ENCODE results near the gene LSM12.
"Not testable (repeated sequence)": the region's sequence is repeated elsewhere in the genome, so short reads cannot be mapped to it uniquely, and the experiment has no call there.

Gene LSM12

DNA sequence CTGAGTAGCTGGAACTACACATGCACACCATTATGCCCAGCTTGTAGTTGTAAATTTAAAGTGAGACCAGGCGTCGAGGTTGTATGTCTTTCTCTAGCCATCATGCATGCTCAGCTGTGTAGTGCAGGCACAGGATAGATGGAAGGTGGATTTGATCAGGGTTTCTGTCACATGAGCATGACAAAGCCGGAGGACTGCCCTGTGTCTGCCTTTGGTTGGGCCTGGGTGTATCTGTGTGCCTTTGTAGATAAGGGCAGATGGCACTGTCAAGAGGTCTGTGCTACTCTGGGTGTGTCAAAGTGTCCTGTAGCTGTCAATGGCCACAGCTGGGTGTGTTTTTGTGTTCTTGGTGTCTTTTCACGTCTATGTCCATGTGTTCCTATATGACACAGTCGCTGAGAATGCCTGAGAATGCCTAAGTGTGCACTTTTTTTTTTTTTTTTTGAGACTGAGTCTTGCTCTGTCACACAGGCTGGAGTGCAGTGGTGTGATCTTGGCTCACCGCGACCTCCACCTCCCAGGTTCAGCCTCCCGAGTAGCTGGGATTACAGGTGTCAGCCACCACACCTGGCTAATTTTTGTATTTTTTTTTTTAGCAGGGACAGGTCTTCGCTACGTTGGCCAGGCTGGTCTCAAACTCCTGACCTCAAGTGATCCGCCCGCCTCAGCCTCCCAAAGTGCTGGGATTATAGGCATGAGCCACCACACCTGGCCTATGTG is 66.2 kb downstream of the LSM12 start:
- H3K36me3 ChIP-seq (replicated peaks; ENCODE audit: insufficient read depth, low read length) = no peaks in the 10 kb centered on the region
- H3K9me2 ChIP-seq (replicated peaks; ENCODE audit: insufficient read depth, low read length) = no peaks in the 10 kb centered on the region
- no peaks in the 10 kb centered on the region for H4K20me1 ChIP-seq (ENCODE audit: insufficient read depth, low read length)
- no peak overlapping the region for H3K4me2 ChIP-seq (ENCODE audit: low read depth, low read length)
- TF ChIP-seq EZH2phosphoT487 (IDR thresholded peaks at IDR 0.05; ENCODE audit: low read length) = no peak
- TF ChIP-seq CTCF (IDR thresholded peaks at IDR 0.05; ENCODE audit: low read length) = no peak
- no peak for TF ChIP-seq EZH2 (optimal IDR thresholded peaks at IDR 0.05; ENCODE audit: low read depth, low read length)
- peaks cover 13% of the 10 kb centered on the region for H3K27me3 ChIP-seq (replicated peaks; ENCODE audit: insufficient read depth, low read length)
- H3K4me1 ChIP-seq (ENCODE audit: low read length) = no peaks in the 10 kb centered on the region
- H3F3A ChIP-seq (ENCODE audit: insufficient read depth, low read length) = no peaks in the 10 kb centered on the region
- H3K9ac ChIP-seq (ENCODE audit: low read length) = no peak overlapping the region
- no peaks in the 10 kb centered on the region for H3K9me3 ChIP-seq (replicated peaks; ENCODE audit: insufficient read depth, low read length)
- no peak for DNase-seq
- no peak overlapping the region for H3K27ac ChIP-seq (ENCODE audit: low read length)
- no peaks in the 10 kb centered on the region for H3K79me2 ChIP-seq (ENCODE audit: low read length)
- no peak overlapping the region for H2AFZ ChIP-seq (ENCODE audit: low read length)
- H3K4me3 ChIP-seq (ENCODE audit: low read length) = no peak overlapping the region

DNA sequence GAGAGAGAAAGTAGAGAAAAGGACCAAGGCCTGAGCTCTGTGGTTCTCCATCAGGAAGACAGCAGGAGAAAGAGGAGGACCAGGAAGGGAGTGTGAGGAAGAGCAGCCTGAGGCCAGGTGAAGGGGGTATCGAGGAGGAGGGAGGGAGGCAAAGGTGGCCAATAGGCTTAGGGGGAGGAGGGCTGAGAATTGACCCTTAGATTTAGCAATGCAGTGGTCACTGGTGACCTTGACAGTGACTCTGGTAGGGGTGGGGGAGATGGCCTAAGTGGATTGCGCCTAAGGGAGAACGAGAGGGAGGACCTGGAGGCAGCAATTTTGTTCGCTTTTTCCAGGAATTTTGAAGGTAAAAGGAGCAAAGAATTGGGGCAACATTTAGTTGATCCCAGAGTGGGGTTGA is 67.4 kb downstream of the LSM12 start:
- Histone ChIP-seq H3K36me3 (replicated peaks; ENCODE audit: insufficient read depth, low read length) (no peaks in the 10 kb centered on the region), H4K20me1 (ENCODE audit: insufficient read depth, low read length) (no peaks in the 10 kb centered on the region), H3K9ac (ENCODE audit: low read length) (no peak overlapping the region), H2AFZ (ENCODE audit: low read length) (no peak overlapping the region), H3K4me2 (ENCODE audit: low read depth, low read length) (no peak overlapping the region), H3K27me3 (replicated peaks; ENCODE audit: insufficient read depth, low read length) (peaks cover 3% of the 10 kb centered on the region; the same call in 1 of the 2 replicates), H3K9me2 (replicated peaks; ENCODE audit: insufficient read depth, low read length) (no peaks in the 10 kb centered on the region), H3K4me1 (ENCODE audit: low read length) (peaks cover 4% of the 10 kb centered on the region; the same call in 1 of the 2 replicates), H3K9me3 (replicated peaks; ENCODE audit: insufficient read depth, low read length) (no peaks in the 10 kb centered on the region), H3K79me2 (ENCODE audit: low read length) (no peaks in the 10 kb centered on the region), H3F3A (ENCODE audit: insufficient read depth, low read length) (no peaks in the 10 kb centered on the region), H3K4me3 (ENCODE audit: low read length) (no peak overlapping the region), H3K27ac (ENCODE audit: low read length) (no peak overlapping the region)
- no peak for DNase-seq
- TF ChIP-seq CTCF (IDR thresholded peaks at IDR 0.05; ENCODE audit: low read length) (no peak), EZH2phosphoT487 (IDR thresholded peaks at IDR 0.05; ENCODE audit: low read length) (no peak), EZH2 (optimal IDR thresholded peaks at IDR 0.05; ENCODE audit: low read depth, low read length) (no peak)

GRCh38 chr17:43998552-43998951 is 67.9 kb downstream of the LSM12 start:
- no peak overlapping the region for H3K4me2 ChIP-seq (ENCODE audit: low read depth, low read length)
- DNase-seq = no peak
- H3K27me3 ChIP-seq (replicated peaks; ENCODE audit: insufficient read depth, low read length) = peaks cover 3% of the 10 kb centered on the region; the same call in 1 of the 2 replicates
- no peaks in the 10 kb centered on the region for H3K79me2 ChIP-seq (ENCODE audit: low read length)
- no peak overlapping the region for H3K27ac ChIP-seq (ENCODE audit: low read length)
- no peak overlapping the region for H2AFZ ChIP-seq (ENCODE audit: low read length)
- no peaks in the 10 kb centered on the region for H3K36me3 ChIP-seq (replicated peaks; ENCODE audit: insufficient read depth, low read length)
- no peaks in the 10 kb centered on the region for H4K20me1 ChIP-seq (ENCODE audit: insufficient read depth, low read length)
- peaks cover 4% of the 10 kb centered on the region; the same call in 1 of the 2 replicates for H3K4me1 ChIP-seq (ENCODE audit: low read length)
- no peak overlapping the region for H3K9ac ChIP-seq (ENCODE audit: low read length)
- H3F3A ChIP-seq (ENCODE audit: insufficient read depth, low read length) = no peaks in the 10 kb centered on the region
- H3K4me3 ChIP-seq (ENCODE audit: low read length) = no peak overlapping the region
- TF ChIP-seq EZH2 (optimal IDR thresholded peaks at IDR 0.05; ENCODE audit: low read depth, low read length) (no peak), CTCF (IDR thresholded peaks at IDR 0.05; ENCODE audit: low read length) (no peak), EZH2phosphoT487 (IDR thresholded peaks at IDR 0.05; ENCODE audit: low read length) (no peak)
- H3K9me3 ChIP-seq (replicated peaks; ENCODE audit: insufficient read depth, low read length) = no peaks in the 10 kb centered on the region
- H3K9me2 ChIP-seq (replicated peaks; ENCODE audit: insufficient read depth, low read length) = no peaks in the 10 kb centered on the region

DNA sequence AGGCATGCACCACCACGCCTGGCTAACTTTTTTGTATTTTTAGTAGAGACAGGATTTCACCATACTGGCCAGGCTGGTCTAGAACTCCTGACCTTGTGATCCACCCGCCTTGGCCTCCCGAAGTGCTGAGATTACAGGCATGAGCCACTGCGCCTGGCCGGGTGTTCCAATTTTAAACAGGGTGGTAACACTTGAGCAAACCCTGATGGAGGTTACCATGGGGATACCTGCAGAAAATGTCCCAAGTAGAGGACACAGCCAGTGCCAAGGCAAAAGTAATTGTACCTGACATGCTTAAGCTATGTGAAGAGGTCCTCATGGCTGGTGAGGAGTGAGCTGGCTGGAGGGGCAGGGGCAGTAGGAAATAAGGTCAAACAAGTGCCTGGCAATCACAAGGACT is 69.3 kb downstream of the LSM12 start:
- H2AFZ ChIP-seq (ENCODE audit: low read length); H3K4me2 ChIP-seq (ENCODE audit: low read depth, low read length); H3K36me3 ChIP-seq (replicated peaks; ENCODE audit: insufficient read depth, low read length); H3K9ac ChIP-seq (ENCODE audit: low read length); H3K79me2 ChIP-seq (ENCODE audit: low read length); DNase-seq; H3K9me2 ChIP-seq (replicated peaks; ENCODE audit: insufficient read depth, low read length); H3K27ac ChIP-seq (ENCODE audit: low read length); H3K4me1 ChIP-seq (ENCODE audit: low read length); H3F3A ChIP-seq (ENCODE audit: insufficient read depth, low read length); H4K20me1 ChIP-seq (ENCODE audit: insufficient read depth, low read length); H3K4me3 ChIP-seq (ENCODE audit: low read length); H3K9me3 ChIP-seq (replicated peaks; ENCODE audit: insufficient read depth, low read length); H3K27me3 ChIP-seq (replicated peaks; ENCODE audit: insufficient read depth, low read length): not testable (repeated sequence)
